ENCODE data around the gene WDFY4. TPM values are rescaled to one million over a fixed set of nuclear protein-coding genes. Genes with fewer than 3 reads are reported as not detected.
A peak's percentile ranks its signal among the peaks of the same experiment; 100 is the strongest.

WDFY4 gene
- total RNA-seq, 1 donor from 2014 or later: 6.4 TPM

GRCh38 chr10:48811917-48812316 lies 127.2 kb downstream of the WDFY4 start:
- H3K36me3 ChIP-seq: no peaks in the 10 kb centered on the region
- intact Hi-C loops (cut with DNase I): no loop called here
- no peaks in the 10 kb centered on the region for H3K27me3 ChIP-seq
- TF ChIP-seq POLR2AphosphoS5 (IDR thresholded peaks at IDR 0.05; ENCODE audit: insufficient read depth in 1 of 2, low read depth in 1 of 2) (no peak), POLR2A (IDR thresholded peaks at IDR 0.05) (no peak), CTCF (IDR thresholded peaks at IDR 0.05) (no peak)
- H3K9me3 ChIP-seq: no peaks in the 10 kb centered on the region
- no peaks in the 10 kb centered on the region for H3K4me1 ChIP-seq
- no peak overlapping the region for H3K27ac ChIP-seq
- no peak for DNase-seq (ENCODE audit: extremely low spot score in 2 of 2)
- H3K4me3 ChIP-seq: no peak overlapping the region

- Histone ChIP-seq H3K27me3 (no peaks in the 10 kb centered on the region), H3K4me3 (no peak overlapping the region), H3K4me1 (no peaks in the 10 kb centered on the region), H3K9me3 (no peaks in the 10 kb centered on the region), H3K27ac (no peak overlapping the region), H3K36me3 (no peaks in the 10 kb centered on the region)
- intact Hi-C loops (cut with DNase I): no loop called here
- TF ChIP-seq POLR2A (IDR thresholded peaks at IDR 0.05): no peak
- TF ChIP-seq POLR2AphosphoS5 (IDR thresholded peaks at IDR 0.05; ENCODE audit: insufficient read depth in 1 of 2, low read depth in 1 of 2): no peak
- TF ChIP-seq CTCF (IDR thresholded peaks at IDR 0.05): no peak
- no peak for DNase-seq (ENCODE audit: extremely low spot score in 2 of 2)
Measured at GRCh38 chr10:48813291-48813690, 128.6 kb downstream of the WDFY4 start.

- Histone ChIP-seq H3K4me3 (no peak overlapping the region), H3K36me3 (no peaks in the 10 kb centered on the region), H3K27ac (no peak overlapping the region), H3K9me3 (no peaks in the 10 kb centered on the region), H3K4me1 (no peaks in the 10 kb centered on the region), H3K27me3 (no peaks in the 10 kb centered on the region)
- TF ChIP-seq CTCF (IDR thresholded peaks at IDR 0.05) (no peak), POLR2AphosphoS5 (IDR thresholded peaks at IDR 0.05; ENCODE audit: insufficient read depth in 1 of 2, low read depth in 1 of 2) (no peak), POLR2A (IDR thresholded peaks at IDR 0.05) (no peak)
- intact Hi-C loops (cut with DNase I): no loop called here
- peak in 1 of 2 donors; percentile 52 for DNase-seq (ENCODE audit: extremely low spot score in 2 of 2)
Measured at GRCh38 chr10:48813825-48814224, 129.2 kb downstream of the WDFY4 start.

- H3K9me3 ChIP-seq: no peaks in the 10 kb centered on the region
- no peak for TF ChIP-seq CTCF (IDR thresholded peaks at IDR 0.05)
- no peak overlapping the region for H3K27ac ChIP-seq
- H3K27me3 ChIP-seq: no peaks in the 10 kb centered on the region
- DNase-seq (ENCODE audit: extremely low spot score in 2 of 2): no peak
- no peaks in the 10 kb centered on the region for H3K4me1 ChIP-seq
- H3K36me3 ChIP-seq: no peaks in the 10 kb centered on the region
- intact Hi-C loops (cut with DNase I): no loop called here
- H3K4me3 ChIP-seq: no peak overlapping the region
Measured at GRCh38 chr10:48814933-48815332, 130.3 kb downstream of the WDFY4 start.

- no peaks in the 10 kb centered on the region for H3K9me3 ChIP-seq
- no peaks in the 10 kb centered on the region for H3K27me3 ChIP-seq
- H3K4me3 ChIP-seq: no peak overlapping the region
- H3K36me3 ChIP-seq: no peaks in the 10 kb centered on the region
- H3K4me1 ChIP-seq: no peaks in the 10 kb centered on the region
- intact Hi-C loops (cut with DNase I): no loop called here
- H3K27ac ChIP-seq: no peak overlapping the region
- TF ChIP-seq POLR2AphosphoS5 (IDR thresholded peaks at IDR 0.05; ENCODE audit: insufficient read depth in 1 of 2, low read depth in 1 of 2): no peak
- TF ChIP-seq POLR2A (IDR thresholded peaks at IDR 0.05): no peak
- TF ChIP-seq CTCF (IDR thresholded peaks at IDR 0.05): no peak
- DNase-seq (ENCODE audit: extremely low spot score in 2 of 2): peak in 1 of 2 donors; percentile 72
Measured at GRCh38 chr10:48817141-48817540, 132.5 kb downstream of the WDFY4 start.
